Measurements from ENCODE around the gene CUL4A.

GRCh38 chr13:113252516-113253095 is 43.2 kb downstream of the CUL4A start:
- TF ChIP-seq EZH2phosphoT487 (IDR thresholded peaks at IDR 0.05; ENCODE audit: borderline replicate concordance, low read depth) (no peak), CTCF (IDR thresholded peaks at IDR 0.05) (no peak), RCOR1 (IDR thresholded peaks at IDR 0.05; ENCODE audit: low read length) (no peak), NFIC (IDR thresholded peaks at IDR 0.05; ENCODE audit: borderline replicate concordance) (no peak)
